Amniotic epithelial cell (primary cell): ENCODE results near the gene PUS1.

Source experiments
- DNase-seq: peaks from one replicate; pipeline ENCODE4 v3.0.0-alpha.2; 2010; ENCODE audit warnings: low read depth

Gene PUS1

GRCh38 chr12:131916306-131917138 lies 12.6 kb upstream of the PUS1 start:
- DNase-seq = no peak

DNA sequence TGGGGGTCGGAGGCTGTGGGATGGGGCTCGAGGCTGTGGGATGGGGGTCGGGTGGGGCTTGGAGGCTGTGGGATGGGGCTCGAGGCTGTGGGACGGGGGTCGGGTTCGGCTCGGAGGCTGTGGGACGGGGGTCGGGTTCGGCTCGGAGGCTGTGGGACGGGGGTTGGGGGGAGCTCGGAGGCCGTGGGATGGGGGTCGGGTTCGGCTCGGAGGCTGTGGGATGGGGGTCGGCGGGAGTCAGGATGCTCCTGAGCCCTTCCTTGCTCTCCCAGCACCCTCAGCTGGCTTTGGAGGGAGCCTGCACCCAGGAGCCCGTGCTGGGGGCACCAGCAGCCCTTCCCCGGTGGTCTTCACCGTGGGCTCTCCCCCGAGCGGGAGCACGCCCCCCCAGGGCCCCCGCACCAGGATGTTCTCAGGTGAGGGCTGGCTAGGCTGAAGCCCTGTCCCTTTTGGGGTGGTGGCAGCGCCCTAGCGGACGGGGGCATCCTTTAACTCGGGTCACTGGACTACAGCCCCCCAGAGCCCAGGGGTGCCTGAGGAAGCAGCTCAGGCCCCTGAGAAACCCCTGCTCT lies 11.9 kb upstream of the PUS1 start:
- DNase-seq = no peak

GRCh38 chr12:131917711-131918306 lies 11.3 kb upstream of the PUS1 start:
- DNase-seq = no peak

- DNase-seq = no peak
Observed at GRCh38 chr12:131918311-131919050, 10.6 kb upstream of the PUS1 start.

DNA sequence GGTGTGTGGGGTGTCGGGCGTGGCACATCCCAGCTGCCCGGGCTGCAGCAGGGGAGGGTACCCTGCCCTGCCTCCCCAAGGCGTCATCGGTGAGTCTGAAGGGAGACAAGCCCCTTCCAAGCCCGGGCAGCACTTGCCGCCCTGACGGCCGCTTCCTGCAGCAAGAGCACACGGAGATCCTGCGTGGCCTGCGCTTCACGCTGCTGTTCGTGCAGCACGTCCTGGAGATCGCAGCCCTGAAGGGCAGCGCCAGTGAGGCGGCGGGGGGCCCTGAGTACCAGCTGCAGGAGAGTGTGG lies 10.1 kb upstream of the PUS1 start:
- DNase-seq = no peak

DNA sequence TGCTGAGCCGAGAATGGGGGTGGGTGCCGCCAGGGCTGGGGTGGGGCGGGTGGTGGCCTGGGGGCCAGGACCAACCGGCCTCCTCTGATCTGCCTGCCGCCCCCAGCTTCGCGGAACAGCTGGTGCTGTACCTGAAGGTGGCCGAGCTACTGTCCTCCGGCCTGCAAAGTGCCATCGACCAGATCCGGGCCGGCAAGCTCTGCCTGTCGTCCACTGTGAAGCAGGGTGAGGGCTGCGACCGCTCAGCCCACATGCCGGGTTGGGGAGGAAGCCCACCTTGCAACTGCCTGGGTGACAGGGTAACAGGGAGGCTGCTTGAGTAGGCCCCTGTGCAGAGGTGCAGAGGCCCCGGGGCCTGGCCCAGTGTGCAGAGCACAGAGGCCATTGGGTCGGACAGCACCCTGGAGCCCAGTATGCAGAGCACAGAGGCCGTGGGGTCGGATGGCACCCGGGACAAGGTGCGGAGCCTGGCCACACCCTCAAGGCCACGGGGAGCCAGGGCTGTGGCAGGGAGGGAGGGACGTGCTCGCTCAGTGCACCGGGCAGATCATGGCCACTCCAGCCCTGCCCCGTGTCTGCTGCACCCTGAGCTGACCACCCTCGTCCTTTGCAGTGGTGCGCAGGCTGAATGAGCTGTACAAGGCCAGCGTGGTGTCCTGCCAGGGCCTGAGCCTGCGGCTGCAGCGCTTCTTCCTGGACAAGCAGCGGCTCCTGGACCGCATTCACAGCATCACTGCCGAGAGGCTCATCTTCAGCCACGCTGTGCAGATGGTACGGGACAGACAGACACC lies 9.5 kb upstream of the PUS1 start:
- DNase-seq = no peak

DNA sequence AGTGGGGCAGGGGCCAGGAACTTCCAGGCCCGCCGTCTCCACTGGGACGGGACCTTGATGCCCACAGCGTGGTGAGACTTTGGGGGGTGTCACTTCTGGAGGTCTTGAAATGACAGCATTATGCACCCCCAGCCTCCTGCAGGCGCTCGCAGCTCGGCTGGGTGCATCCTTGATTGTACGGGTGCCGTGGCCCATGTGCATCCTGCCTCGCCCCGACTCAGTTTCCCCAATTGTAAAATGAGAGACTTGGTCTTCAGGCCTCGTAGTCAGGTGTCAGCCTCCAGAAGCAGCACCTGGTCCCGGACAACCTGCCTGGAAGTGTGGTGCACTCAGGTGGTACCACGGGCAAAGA lies 8.9 kb upstream of the PUS1 start:
- DNase-seq = no peak

DNA sequence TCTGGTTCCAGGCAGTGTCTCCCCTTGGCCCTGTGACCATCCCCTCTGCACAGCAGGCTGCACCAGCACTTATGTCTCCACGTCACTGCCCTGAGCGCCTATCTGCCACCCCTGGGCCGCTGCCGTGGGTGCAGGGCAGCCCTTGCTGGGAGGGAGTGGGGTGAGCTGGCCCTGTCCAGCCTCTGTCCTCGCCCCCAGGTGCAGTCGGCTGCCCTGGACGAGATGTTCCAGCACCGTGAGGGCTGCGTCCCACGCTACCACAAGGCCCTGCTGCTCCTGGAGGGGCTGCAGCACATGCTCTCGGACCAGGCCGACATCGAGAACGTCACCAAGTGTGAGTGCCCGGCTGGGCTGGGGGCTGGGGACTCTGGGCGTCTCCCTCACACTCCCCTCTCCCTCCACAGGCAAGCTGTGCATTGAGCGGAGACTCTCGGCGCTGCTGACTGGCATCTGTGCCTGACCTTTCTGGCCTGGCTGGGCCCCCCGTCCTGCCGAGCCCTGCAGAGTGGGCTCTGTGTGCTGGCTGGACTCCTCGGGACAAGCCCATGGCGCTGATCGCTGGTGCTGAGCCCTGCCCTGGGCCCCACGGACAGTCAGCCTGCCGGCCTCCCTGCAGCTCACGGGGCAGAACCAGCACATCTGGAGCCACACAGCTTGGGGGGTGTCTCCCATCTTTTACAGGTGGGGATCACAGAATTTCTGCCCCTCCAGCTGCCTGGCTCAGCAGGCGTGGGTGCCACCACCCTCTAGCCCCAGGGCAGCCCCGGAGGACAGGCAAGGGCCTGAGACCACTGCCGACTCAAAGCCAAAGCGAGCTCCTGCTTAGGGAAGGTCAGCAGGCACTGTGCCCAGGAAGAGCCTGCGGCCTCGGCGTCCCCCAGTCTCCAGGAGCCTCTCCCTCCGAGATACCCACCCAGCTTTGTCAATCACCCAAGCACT lies 7.9 kb upstream of the PUS1 start:
- DNase-seq = no peak

- DNase-seq = no peak
Observed at GRCh38 chr12:131921866-131922769, 7.0 kb upstream of the PUS1 start.

- no peak for DNase-seq
Observed at GRCh38 chr12:131922772-131923171, 6.3 kb upstream of the PUS1 start.

DNA sequence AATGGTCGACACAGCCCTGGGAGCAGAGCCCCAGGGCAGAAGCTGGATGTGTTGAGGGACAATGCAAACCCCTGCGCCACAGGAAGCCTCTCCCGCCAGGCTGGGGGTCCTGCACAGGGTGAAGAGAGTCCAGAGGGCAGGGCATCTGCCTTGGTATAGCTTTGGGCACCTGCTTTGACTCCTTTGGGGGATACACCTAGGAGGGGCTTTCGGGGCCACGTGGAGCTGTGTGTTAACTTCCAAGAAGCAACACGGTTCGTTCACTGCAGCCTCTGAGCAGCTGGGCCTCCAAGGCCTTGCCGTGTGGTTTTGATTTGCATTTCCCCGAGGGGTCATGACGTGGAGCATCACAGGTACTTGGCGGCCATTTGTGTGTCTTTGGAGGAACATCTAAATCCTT lies 5.8 kb upstream of the PUS1 start:
- DNase-seq = no peak

DNA sequence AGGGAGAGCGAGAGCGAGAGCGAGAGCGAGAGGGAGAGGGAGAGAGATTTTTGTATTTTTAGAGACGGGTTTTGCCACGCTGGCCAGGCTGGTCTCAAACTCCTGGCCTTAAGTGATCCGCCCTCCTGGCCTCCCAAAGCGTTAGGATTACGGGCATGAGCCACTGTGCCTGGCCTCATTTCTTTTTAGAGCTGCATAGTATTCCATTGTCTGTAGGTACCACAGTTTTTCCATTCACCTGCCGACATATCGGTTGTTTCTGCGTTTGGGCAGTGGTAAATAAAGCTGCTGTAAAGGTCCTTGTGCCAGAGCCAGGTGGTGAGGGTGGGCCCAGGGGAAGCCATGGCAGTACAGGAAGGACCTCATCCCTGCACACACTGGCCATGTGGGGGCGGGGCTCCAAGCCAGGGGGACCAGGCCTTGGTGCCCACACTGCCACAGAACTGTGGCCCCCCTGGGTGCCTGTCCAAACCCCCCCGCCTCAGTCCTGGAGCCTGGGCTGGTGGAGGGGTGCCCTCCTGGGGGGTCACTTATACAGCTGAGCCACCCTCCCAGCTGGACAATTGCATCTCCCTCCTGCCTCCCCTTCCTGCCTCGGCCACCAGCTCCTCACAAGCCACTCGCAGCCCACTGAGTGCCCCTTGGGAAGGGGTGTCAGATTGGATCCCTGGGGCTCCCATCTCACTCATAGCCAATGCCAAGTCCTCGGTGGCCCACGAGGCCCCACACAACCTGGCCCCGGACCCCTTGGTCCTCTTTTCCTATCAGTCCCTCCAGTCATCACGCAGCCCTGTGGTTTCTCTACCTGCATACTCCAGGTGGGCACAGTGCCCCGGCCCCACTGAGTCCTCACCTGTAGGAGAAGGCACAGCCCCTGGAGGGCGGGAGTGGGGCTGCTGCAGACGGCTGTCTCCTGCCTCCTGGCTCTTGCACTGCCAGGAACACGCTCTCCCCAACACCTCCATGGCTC lies 1.7 kb upstream of the PUS1 start:
- no peak for DNase-seq

DNA sequence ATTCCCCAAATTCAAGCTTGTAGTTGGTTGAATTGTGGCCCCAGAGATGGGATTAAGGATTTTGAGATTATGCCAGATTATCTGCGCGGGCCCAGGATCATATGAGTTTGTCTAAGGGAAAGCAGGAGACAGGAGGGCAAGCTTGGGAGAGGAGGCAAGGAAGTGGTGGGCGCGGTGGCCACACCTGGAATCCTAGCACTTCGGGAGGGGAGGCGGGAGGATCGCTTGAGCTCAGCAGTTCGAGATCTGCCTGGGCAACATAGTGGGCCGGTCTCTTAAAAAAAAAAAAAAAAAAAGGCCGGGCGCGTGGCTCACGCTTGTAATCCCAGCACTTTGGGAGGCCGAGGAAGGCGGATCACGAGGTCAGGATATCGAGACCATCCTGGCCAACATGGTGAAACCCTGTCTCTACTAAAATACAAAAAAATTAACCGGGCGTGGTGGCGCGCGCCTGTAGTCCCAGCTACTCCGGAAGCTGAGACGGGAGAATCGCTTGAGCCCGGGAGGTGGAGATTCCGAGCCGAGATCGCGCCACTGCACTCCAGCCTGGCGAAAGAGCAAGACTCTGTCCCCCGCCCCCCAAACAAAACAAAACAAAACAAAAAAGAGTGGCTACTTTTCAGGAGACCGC lies 881 bp upstream of the PUS1 start:
- peak; percentile 19 for DNase-seq

GRCh38 chr12:131929581-131930456 lies 743 bp downstream of the PUS1 start:
- no peak for DNase-seq

DNA sequence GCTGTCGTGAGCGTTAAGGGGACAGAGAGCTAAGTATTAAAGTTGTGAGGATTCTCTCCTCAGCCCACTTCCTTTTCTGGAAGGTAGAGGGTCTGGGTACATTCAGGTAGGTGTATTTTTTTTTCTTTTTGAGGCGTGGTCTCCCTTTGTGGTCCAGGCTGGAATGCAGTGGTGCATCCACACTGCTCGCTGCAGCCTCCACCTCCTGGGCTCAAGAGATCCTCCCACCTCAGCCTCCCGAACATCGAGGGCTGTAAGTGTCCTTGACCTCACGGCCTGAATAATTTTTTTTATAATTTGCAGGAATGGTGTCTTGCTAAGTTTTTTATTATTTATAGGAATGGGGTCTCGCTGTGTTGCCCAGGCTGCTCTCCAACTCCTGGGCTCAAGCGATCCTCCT lies 1.4 kb downstream of the PUS1 start:
- DNase-seq = no peak

DNA sequence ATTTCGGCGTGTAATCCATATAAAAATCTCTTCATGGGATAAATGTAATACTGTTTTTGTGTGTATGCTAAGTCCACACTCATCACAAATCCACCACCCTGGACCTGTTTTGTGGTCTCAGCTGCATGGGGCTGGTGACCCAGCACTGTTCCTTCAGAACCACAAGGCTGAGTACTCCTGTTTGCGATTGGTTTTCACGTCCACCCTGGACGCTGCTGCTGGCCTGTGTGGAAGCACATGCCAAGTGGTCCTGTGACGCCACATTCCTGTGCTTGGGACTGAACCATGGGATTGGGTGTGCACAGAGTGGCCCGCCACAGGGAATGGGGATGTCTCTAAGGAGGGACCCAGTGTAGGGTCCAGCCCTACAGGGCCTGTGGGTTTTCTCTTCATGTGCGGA lies 4.3 kb downstream of the PUS1 start:
- no peak for DNase-seq

DNA sequence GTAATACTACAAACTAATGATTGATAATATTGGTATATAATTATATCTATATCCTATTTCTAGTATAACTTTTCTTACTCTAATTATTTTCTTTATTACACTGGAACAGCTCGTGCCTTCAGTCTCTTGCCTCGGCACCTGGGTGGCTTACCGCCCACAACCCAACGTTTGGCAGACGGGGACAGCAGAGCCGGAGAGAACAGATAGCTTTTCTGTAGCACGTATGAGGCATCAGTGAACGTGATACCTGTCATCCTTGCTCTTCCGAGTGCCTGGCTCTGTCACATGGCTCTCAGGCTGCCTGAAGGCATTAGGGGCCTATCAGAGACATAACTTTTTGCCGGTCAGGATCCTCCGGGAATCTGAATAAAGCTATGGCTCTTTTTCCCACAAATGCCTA lies 5.5 kb downstream of the PUS1 start:
- no peak for DNase-seq
